ENCODE results near the gene DAO.

- no peak for TF ChIP-seq POLR2A (IDR thresholded peaks at IDR 0.05)
- no peak for TF ChIP-seq CTCF (IDR thresholded peaks at IDR 0.05 in 4 of 5, conservative IDR thresholded peaks at IDR 0.05 in 1 of 5)
These were observed 20.0 kb upstream of the DAO start for GRCh38 chr12:108859923-108860291.
